PC-3 (cell line): Measurements from ENCODE around the gene ANGPTL7.

ENCODE experiments used
- CTCF ChIP-seq: fragments of 300-600 bp; sonication (generic); conservative IDR thresholded peaks from 2 replicates; pipeline ENCODE4 v1.5.1; 2017; ENCODE audit warnings: antibody characterized with exemption, low read depth, mild to moderate bottlenecking, low read length
- EZH2 ChIP-seq: fragments of 300-600 bp; sonication (generic); IDR thresholded peaks from one replicate; pipeline ENCODE4 v1.6.1; 2017; ENCODE audit warnings: antibody characterized with exemption, mild to moderate bottlenecking, low read length; ENCODE audit not compliant: unreplicated experiment

GRCh38 chr1:11143907-11144306 lies 45.2 kb upstream of the ANGPTL7 start:
- no peak for TF ChIP-seq CTCF
- TF ChIP-seq EZH2 = no peak
